IPS-11a (cell line): ENCODE data around the gene TRIM10.
"Not testable (repeated sequence)": the region's sequence is repeated elsewhere in the genome, so short reads cannot be mapped to it uniquely, and the experiment has no call there.

Experiments
- H3K4me3 ChIP-seq: one replicate; pipeline ENCODE4 v1.5.1; 2013; ENCODE audit warnings: low read depth, low read length, control low read depth

The TRIM10 gene

DNA sequence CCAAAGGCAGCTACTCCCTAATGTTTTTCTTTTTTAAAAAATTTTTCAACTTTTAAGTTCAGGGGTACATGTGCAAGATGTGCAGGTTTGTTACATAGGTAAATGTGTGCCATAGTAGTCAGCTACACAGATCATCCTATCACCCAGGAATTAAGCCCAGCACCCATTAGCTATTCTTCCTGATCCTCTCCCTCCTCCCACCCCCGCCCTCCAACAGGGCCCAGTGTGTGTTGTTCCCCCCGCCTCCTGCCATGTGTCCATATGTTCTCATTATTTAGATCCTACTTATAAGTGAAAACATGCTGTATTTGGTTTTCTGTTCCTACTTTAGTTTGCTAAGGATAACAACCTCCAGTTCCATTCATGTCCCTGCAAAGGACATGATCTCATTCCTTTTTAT lies 14.8 kb upstream of the TRIM10 start:
- H3K4me3 ChIP-seq = no peak overlapping the region

DNA sequence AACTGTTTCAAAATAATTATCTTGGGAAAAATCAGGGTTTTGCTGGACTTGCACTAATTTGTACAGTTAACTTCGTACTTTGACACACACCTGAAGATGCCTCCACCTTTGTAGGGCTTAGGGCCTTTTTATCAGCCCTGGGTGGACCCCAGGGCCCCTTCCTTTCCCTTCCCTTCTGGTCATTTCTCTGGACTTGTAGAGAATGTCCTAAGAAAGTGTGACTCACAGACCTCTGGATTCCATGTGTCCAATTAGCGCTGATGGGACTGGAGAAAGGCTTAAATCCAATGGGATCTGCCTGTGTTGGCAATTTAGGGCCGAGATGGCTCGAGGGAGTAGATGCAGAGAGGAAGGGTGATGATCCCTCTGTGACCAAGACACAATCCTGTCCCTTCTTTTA lies 11.7 kb upstream of the TRIM10 start:
- no peak overlapping the region for H3K4me3 ChIP-seq

DNA sequence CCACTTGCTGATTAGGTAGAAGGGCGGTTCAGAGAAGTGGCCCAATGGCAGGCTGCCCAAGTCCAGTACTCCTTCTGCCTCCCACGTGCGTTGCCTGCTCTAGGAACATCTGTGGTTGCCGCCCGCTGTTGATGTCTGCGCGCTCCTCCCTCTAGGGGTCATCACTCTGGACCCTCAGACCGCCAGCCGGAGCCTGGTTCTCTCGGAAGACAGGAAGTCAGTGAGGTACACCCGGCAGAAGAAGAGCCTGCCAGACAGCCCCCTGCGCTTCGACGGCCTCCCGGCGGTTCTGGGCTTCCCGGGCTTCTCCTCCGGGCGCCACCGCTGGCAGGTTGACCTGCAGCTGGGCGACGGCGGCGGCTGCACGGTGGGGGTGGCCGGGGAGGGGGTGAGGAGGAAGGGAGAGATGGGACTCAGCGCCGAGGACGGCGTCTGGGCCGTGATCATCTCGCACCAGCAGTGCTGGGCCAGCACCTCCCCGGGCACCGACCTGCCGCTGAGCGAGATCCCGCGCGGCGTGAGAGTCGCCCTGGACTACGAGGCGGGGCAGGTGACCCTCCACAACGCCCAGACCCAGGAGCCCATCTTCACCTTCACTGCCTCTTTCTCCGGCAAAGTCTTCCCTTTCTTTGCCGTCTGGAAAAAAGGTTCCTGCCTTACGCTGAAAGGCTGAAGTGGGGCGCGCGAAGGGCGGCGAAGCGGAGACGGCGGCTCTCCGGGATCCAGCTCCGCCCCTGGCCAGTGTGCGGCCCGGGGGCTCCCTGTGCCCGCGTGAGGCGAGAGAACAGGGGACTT lies 10.9 kb upstream of the TRIM10 start:
- peak overlapping the region; percentile 8 for H3K4me3 ChIP-seq

DNA sequence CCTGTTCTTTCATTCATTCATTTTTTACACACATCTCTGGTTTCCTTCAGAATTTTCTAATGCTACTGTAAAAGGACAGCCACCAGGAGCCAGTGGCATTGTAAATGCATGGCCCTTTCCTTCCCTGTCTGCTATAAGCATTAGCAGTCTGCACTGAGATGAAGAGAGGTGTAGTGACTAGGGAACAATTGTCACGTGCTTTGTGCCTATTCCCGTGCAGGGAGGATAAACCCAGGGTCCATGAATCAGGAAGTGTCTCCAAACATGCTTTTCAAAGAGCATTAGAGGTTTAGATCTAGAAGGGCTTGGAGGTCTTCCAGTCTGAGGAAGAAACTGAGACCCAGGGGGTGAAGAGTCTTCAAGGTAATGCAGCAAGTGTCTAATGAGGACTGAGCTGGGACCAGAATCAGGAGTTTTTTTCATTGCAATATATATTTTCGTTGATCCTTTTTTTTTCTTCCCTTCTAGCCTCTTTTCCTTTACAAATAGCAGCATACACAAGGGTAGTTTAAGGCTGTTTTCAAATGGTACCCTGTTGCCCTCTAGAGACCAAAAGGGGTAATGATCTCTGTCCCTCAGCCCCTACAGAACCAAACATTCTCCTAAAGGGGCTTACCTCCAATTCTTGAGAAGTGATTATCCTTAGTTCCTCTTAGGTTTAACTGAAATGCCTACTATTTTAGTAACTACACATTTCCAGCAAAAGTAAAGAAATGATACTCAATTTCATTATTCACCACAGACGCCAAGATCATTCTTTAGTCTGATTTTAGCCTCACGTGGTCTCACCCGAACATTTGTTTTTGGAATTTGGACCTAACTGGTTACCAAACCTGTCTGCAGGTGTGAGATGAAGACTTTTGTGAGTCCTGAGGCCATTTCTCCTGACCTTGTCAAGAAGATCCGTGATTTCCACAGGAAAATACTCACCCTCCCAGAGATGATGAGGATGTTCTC lies 8.9 kb upstream of the TRIM10 start:
- no peak overlapping the region for H3K4me3 ChIP-seq

DNA sequence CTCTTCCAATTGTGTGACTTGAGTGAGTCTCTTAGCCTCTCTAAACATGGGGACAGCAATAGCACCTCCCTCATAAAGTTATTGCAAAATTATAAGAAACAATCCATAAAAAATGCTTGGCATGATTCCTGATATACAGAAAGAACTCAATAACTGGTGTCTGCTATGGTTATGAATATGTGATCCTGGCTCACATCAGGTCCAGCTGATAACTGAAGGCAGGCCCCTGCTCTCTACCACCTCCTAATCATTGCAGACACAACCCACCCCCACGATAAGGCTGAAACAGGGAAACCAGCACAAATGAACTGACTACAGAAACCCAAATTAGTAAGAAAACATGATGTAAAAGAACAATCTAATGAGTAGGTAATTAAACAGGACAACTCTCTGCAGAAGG lies 7.7 kb upstream of the TRIM10 start:
- H3K4me3 ChIP-seq = no peak overlapping the region

DNA sequence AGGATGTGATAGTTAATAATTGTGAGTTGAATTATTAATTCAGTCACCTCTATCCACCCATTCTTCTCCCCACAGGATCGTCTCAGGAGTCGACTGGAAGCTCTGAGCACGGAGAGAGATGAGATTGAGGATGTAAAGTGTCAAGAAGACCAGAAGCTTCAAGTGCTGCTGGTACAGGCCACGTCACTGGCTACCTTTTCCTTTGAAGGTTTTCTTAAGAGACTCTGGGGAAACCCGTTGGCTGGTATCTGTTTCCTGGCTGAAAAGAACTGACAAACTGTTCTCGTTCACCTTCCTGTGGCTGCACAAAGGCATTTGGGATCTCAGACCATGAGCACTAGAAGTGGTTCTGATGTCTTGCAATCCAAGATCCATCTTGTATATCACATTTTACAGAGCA lies 6.1 kb upstream of the TRIM10 start:
- H3K4me3 ChIP-seq = no peak overlapping the region

DNA sequence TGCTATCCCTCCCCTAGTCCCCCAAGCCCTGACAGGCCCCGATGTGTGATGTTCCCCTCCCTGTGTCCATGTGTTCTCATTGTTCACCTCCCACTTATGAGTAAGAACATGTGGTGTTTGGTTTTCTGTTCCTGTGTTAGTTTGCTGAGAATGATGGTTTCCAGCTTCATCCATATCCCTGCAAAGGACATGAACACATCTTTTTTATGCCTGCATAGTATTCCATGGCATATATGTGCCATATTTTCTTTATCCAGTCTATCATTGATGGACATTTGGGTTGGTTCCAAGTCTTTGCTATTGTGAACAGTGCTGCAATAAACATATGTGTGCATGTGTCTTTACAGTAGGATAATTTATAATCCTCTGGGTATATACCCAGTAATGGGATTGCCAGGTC lies 4.2 kb upstream of the TRIM10 start:
- not testable (repeated sequence) for H3K4me3 ChIP-seq

DNA sequence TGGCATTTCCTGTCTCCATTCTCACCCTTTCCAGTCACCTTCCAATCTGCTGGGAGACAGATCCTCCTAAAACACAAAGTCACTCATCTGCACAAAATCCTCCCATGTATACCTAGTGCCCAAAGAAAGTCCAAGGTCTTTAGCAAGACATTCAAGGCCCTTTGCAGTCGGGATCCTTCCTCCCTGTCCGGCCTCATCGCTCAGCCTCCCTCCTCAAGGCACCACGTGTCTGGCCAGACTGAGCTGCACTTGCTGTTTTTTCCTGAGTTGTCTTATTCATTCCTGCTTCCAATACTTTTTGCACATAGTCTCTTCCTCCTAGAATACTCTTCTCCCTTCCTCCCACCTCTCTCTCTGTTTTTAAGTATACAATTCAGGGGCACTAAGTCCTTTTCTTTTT lies 3.7 kb upstream of the TRIM10 start:
- H3K4me3 ChIP-seq = no peak overlapping the region

DNA sequence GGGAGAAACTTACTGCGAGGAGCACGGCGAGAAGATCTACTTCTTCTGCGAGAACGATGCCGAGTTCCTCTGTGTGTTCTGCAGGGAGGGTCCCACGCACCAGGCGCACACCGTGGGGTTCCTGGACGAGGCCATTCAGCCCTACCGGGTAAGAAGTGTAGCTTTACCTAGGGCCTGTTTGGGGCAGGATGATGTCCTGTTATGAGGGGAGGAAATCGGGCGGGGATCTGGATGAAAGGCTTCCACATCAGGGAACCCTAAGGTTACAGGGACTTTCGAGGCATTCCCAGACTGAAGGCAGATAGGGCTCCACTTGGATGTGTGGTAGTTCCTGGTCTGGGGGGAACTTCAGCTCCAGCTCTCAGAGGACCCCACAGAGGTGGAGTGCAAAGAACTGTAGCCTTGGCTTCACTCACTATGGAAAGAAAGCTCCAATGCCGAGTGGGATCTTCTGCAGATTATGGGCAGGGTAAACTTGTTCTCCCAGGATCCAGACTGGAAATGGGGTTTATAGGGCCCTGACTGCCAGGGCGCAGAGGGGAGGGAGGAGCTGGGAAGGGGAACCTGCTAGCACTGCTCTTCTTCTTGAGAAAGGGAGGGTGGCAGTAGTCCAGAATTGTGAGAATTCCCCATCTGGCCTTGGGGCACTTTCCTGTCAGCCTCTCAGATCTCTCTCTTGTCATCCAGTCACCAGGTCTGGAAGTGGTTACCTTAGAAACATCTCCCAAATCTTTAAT lies 3.1 kb upstream of the TRIM10 start:
- H3K4me3 ChIP-seq = no peak overlapping the region

DNA sequence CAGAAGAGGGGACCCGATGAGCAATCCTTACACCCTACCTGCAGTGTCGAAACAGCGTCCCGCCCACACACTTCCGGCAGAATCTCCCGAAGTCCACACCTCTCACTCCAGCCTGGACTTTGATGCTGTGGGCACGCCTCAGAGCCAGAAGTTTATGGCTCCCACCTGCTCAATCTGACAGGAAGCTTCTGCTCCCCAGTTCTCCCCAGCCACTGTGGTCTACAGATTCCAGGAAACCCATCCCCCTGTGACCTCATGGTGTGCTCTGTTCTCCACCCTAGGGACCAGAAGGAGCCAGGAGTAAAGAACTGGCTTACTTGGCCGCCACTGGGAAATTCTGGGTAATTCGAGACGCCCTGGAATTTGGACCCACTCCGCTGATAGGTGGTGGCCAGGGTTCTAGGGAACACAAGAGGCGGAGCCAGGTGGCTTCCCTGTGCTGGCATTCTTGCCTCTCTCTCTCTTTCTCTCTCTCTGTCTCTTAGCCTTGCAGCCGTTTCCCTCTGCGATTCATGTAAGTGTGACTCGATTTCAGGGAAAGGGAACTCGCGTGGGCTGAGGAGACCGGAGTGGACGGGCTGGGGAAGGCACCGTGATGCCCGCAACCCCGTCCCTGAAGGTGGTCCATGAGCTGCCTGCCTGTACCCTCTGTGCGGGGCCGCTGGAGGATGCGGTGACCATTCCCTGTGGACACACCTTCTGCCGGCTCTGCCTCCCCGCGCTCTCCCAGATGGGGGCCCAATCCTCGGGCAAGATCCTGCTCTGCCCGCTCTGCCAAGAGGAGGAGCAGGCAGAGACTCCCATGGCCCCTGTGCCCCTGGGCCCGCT lies 2.3 kb upstream of the TRIM10 start, which contains the start of gene TRIM15:
Gene TRIM15, plus strand, starts transcription at position 457 of the 828 bp plus-strand sequence. Its CDS starts 139 bp downstream, at position 596.
- no peak within 1 kb of the TSS for H3K4me3 ChIP-seq

DNA sequence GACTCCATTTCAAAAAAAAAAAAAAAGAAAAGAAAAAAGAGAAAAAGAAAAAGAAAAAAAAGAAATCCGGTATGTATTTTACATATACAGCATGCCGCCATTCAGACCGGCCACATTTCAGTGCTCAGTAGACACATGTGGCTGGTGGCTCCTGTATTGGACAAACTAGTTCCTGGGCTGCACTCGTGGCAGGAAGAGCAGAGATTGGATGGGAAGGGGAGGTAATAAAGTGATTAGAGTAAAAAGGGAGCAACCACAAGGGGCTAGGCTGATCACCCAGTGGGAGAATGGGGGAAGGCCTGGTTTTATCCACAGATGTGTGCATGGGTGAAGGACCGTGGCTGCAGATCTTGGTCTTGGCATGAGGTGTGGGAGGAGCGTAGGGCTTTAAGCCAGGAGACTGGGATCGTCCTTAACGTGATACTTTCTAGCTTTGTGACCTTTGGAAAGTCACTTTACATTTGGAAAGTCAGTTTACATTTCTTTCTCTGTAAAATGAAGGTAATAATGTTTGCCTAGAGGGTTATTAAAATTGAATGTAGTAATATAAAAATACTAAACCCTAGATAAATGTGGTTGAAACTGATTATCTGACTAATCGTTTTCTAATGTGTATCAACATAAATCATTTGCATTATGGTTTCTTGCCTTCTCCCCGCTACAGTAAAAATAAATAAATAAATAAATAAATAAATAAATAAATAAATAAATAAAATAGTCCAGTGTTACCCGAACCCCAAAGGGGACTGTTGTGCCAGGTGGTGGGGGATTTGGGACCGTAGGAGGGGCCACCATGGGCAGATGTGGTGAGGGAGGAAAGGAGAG lies 1.5 kb upstream of the TRIM10 start:
- H3K4me3 ChIP-seq = no peak overlapping the region

DNA sequence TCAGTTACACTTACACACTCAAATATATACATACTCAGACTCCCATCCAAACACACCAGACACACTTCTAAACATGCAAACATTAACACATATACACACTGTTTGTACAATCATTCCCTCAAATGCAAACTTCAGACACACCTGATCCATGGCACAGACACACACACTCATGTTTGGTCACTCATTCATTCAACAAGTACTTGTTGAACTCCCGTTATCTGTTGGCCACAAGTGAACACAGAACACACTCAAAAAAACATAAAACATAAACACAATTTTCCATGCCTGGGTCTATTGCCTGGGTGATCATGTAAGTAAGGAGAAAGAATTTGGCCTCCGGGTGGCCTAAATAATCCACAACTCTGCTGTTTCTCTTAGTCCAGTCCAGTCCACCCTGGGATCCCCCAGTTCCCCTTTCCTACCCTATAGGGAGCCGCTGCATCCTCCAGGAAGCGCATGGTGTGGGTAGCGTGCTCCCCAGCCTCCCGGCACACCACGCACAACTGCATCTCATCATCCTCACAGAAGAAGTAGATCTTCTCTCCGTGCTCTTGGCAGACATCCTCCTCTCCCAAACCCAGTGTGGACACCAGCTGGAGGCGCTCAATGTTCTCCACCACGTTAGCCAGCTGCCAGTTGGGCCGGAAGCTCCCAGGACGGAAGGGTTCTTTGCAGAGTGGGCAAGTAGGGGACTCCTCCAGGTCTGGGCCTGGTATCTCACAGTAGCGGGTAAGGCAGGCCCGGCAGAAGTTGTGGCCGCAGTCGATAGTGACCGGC lies 815 bp downstream of the TRIM10 start:
- H3K4me3 ChIP-seq = no peak overlapping the region

DNA sequence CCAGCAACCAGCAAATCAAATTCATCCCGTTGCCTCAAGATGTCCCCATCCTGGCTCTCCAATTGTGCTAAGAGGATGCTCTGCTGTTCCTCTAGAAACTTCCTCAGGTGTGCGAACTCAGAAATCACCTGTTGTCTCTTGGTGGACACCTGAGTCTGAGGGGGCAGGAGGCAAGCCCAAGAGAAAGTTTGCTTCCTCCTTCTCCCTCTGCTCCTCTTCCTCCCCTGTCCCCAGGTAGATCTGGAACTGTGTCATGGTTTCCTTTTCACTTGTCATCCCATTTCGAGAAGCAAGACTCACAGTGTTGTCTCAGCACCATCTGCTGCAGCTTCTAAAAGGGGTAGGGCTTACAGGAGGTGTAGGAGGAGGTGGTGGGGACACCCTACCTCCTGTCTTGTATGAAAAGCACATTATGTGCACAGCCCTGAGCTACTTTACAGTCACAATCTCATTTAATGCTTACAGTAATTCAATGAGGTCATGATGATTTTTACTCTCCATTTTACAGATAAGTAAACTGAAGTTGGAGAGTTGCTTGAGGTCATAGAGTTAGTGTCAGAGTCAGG lies 2.5 kb downstream of the TRIM10 start:
- H3K4me3 ChIP-seq = no peak overlapping the region

DNA sequence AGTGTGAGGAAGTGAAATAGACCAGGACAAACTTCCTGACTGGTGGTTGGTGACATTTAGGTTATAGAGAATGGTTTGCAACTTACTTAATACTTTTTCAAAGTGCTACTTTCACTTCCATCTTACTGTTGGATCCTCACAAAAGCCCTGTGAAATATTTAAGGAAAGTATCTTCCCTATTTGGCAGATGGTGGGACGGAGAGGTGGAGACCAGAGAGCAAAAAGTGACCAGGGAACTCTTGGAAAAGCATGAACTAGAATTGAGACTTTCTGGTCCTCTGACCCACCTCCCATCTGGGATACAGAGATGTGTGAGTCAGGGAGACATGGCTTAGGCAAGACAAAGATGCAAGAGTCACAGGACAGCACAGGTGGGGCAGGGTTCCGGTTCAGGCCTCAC lies 3.0 kb downstream of the TRIM10 start:
- H3K4me3 ChIP-seq = no peak overlapping the region

DNA sequence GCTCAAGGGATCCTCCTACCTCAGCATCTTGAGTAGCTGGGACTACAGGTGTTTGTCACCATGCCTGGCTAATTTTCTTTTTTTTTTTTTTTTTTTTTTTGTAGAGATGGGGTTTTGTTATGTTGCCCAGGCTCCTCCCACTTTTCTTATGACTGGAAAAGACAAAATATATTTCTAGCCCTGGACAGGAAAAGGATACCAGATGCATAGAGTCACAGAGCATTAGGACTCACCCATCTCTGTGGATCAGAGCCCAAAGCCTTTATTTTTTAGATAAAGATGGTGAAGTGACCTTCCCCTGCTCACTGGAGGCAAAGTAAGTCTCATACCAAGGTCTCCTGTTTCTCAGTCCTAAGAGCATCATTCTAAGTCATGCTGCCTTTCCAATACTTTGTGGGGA lies 3.4 kb downstream of the TRIM10 start:
- no peak overlapping the region for H3K4me3 ChIP-seq

DNA sequence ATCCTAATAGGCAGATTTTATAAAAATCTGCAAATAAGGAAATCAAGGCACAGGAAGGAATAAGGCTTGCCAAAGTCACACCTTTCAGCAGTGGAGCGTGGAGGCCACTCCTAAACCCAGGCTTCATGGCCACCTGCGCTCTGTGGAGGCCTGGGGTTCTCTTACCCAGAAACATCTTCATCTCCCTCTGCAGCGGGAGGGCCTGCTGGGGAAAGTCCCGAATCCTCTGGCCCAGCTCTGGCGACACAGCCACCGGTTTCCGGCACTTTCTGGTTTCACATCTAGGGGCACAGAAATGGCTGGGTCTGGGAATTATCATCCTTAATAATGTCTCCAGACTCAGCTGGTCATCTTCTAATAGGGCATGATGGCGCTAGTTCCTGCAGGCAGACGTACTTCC lies 4.2 kb downstream of the TRIM10 start:
- no peak overlapping the region for H3K4me3 ChIP-seq

DNA sequence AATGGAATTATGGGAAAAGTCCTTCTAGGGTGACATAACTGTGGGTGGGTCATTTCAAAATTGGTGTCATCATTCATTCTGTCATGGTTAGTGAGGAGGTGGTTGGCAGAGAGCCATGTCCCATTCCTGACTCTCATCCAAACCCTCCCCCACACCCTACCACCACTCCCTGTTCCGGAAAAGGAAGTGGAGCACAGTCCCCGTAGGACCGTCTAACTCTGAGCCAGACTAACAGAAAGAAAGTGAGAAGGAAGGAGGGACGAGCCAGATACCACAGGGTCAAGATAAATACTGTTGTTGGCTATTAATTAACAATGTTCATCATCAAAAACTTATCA lies 4.8 kb downstream of the TRIM10 start:
- H3K4me3 ChIP-seq = no peak overlapping the region

DNA sequence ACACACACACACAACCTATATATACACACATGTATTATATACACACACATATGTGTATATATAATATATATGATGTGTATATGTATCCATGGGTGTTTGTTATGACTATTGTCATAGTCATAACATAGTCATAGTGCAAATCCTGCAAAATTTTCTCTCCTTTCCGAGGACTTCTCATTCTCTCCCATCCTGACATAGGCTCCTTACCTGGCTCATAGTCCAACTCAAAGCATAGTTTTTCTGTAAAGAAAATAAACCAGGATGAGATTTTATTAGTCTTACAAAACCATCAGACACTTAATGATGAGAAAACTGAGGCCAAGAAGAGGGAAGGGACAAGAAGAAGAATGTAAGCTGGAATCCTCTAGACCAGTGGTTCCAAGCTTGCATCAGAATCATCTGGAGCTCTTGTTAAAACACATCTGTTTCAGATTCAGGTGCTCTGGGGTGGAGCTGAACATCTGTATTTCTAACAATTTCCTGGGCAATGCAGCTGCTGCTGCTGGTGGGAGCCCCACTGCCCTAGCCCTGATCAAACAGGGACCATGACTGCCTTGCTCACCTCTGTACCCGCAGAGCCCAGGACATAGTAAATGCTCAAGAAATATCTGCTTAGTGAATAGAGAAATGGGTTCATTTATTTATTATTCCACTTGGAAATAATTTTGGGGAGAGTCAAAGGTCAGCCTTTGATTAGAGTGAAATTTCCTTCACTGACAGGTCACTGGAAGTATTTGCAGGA lies 5.3 kb downstream of the TRIM10 start:
- H3K4me3 ChIP-seq = no peak overlapping the region
